Activated CD8-positive, alpha-beta T cell treated with anti-CD3 and anti-CD28 coated beads for 36 hours (primary cell): ENCODE results near the gene TCL1B. TPM values are rescaled to one million over a fixed set of nuclear protein-coding genes. Genes with fewer than 3 reads are reported as not detected.

Source experiments
- ATAC-seq: fragments of 200-7000 bp; cut with Tn5 transposase; one replicate; pipeline ENCODE4 v1.10.0; 2021; ENCODE audit warnings: mild to moderate bottlenecking, moderate library complexity
- CTCF ChIA-PET: fragments of 350-600 bp; sonication (Branson Sonifier 250); formaldehyde crosslinking; loops from one replicate; lab custom pipeline; 2021; ENCODE audit warnings: antibody characterized with exemption; lab: Charles Lee
- POLR2A ChIA-PET: fragments of 350-600 bp; sonication (Branson Sonifier 250); formaldehyde crosslinking; loops from one replicate; lab custom pipeline; 2021; ENCODE audit warnings: antibody characterized with exemption; lab: Charles Lee
- DNase-seq: peaks from one replicate; pipeline ENCODE4 v3.0.0-alpha.2; 2020
- H3K27ac Mint-ChIP-seq: one replicate; pipeline ENCODE4 v1.8.0; 2021; ENCODE audit warnings: mild to moderate bottlenecking, mixed read lengths
- H3K27me3 Mint-ChIP-seq: one replicate; pipeline ENCODE4 v1.8.0; 2021; ENCODE audit warnings: mixed read lengths
- H3K36me3 Mint-ChIP-seq: one replicate; pipeline ENCODE4 v1.8.0; 2021; ENCODE audit warnings: low read depth, mixed read lengths
- H3K4me1 Mint-ChIP-seq: one replicate; pipeline ENCODE4 v1.8.0; 2021; ENCODE audit warnings: low read depth, mixed read lengths
- H3K4me3 Mint-ChIP-seq: one replicate; pipeline ENCODE4 v1.8.0; 2021; ENCODE audit warnings: mild to moderate bottlenecking, moderate library complexity, mixed read lengths
- H3K9me3 Mint-ChIP-seq: one replicate; pipeline ENCODE4 v1.8.0; 2021; ENCODE audit warnings: mixed read lengths
- CTCF ChIP-seq: fragments of 200-600 bp; IDR thresholded peaks from one replicate; pipeline ENCODE4 v1.8.0; 2022; ENCODE audit warnings: antibody characterized with exemption, mild to moderate bottlenecking
- intact Hi-C: fragments of 100-400 bp; cut with micrococcal nuclease; formaldehyde crosslinking; loops from one replicate; pipeline ENCODE4 v1.10.0; 2022
- total RNA-seq, 2 experiments: library from RNA; stranded (reverse); gene quantifications; one replicate each; pipeline ENCODE4 v1.2.3, GENCODE V29; 2021

The TCL1B gene
- total RNA-seq, 2 experiments from 2014 or later, result not detected

DNA sequence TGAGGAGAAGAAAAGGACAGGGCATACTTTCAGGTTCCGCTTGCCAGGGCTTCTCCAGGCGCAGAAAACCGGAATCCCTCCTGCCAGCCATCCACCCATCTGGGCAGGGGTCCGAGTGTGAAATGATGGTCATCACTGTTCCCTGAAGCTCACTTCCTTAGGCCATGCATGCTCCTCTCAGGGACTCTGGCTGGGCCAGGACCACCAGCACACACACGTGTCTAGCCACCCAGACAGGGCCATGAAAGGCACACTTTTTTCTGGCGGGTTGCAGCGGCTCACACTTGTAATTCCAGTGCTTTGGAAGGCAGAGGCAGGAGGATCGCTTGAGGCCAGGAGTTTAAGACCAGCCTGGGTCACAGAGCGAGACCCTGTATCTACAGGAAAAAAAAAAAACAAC lies 26.2 kb downstream of the TCL1B start:
- ChIA-PET CTCF (no interaction called here), POLR2A (no interaction called here)
- Mint-ChIP-seq H3K36me3 (no peaks in the 10 kb centered on the region), H3K4me3 (no peak overlapping the region), H3K4me1 (no peaks in the 10 kb centered on the region), H3K9me3 (no peaks in the 10 kb centered on the region), H3K27me3 (peaks cover 16% of the 10 kb centered on the region), H3K27ac (no peak overlapping the region)
- no peak for ATAC-seq
- intact Hi-C loops, result no loop called here
- no peak for DNase-seq
- no peak for TF ChIP-seq CTCF

DNA sequence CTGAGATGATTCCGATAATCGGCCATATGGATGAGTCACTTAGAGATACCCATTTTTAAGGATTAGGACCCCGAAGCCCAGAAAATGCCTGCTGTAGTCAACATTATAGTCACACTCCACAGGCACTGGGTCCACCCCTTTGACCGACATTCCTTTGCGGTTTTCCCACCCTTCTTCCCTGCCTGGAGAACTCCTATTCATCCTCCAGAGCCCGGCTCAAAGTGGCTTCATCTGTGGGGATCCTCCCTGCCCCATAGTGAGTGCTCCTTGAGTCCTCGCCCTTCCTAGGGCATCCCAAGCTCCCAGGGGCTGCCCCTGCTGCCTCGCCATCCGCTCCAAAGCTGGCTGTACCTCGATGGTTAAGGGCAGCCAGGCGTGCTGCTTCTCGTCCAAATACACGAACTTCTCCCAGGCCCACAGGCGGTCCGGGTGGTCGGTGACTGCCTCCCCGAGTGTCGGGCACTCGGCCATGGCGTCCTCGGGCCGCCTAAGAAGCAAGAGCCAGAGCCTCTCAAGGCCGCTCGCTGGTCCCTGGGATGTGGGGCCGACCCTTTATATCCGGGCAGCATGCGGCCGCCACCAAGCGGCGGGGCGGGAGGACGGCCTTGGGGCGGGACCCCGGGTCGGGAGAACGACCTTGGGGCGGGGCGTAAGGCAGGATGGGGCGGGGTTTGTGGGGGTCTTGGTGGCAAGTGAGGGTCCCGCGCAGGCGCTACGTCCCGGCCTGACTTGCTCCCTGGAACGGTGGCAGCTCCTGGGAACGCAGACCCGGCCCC lies 27.6 kb downstream of the TCL1B start, which contains the start of gene TCL1A:
TCL1A (minus strand) TSS at position 530 of the 776 bp plus-strand sequence; CDS start at position 471, 59 bp downstream.
- H3K27me3 Mint-ChIP-seq, result peaks cover 16% of the 10 kb centered on the region
- CTCF ChIA-PET, result interaction anchor here (0.7 kb wide), 1 partner anchor 60 kb away, joined by 3 read pairs; no protein-coding TSS in a partner anchor
- intact Hi-C loops, result no loop called here
- no peaks in the 10 kb centered on the region for H3K4me1 Mint-ChIP-seq
- no peak within 1 kb of the TSS for H3K4me3 Mint-ChIP-seq
- POLR2A ChIA-PET, result no interaction called here
- no peak for TF ChIP-seq CTCF
- DNase-seq (no peak), ATAC-seq (no peak)
- no peak within 1 kb of the TSS for H3K27ac Mint-ChIP-seq
- no peaks in the 10 kb centered on the region for H3K36me3 Mint-ChIP-seq
- no peaks in the 10 kb centered on the region for H3K9me3 Mint-ChIP-seq

DNA sequence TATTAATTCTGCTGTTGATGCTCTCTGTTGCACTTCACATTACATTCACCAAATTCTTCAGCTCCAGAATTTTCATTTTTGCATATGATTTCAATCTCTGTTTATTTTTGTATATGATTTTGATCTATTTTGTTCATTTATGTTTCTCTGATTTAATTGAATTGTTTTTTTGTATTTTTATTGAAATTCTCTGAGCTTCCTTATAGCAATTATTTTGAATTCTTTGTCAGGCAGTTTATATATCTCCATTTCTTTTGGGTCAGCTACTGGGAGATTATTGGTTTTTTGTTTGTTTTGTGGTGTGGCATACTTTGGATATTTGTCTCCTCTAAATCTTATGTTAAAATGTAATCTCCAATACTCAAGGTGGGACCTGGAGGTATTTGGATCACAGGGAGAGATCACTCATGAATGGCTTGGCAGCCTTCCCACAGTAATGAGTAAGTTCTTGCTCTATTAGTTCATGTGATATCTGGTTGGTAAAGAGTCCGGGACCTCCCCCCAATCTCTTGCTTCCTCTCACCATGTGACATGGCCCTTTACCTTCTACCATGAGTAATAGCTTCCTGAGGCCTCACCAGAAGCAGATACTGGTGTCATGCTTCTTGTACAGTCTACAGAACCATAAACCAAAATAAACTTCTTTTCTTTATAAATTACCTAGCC lies 36.4 kb downstream of the TCL1B start:
- intact Hi-C loops, result no loop called here
- Mint-ChIP-seq H3K36me3 (no peaks in the 10 kb centered on the region), H3K27me3 (peaks cover 27% of the 10 kb centered on the region), H3K27ac (no peak overlapping the region), H3K9me3 (peaks cover 14% of the 10 kb centered on the region), H3K4me1 (no peaks in the 10 kb centered on the region), H3K4me3 (no peak overlapping the region)
- CTCF ChIA-PET, result no interaction called here
- POLR2A ChIA-PET, result no interaction called here
- TF ChIP-seq CTCF, result no peak
- ATAC-seq, result no peak
- DNase-seq, result no peak

DNA sequence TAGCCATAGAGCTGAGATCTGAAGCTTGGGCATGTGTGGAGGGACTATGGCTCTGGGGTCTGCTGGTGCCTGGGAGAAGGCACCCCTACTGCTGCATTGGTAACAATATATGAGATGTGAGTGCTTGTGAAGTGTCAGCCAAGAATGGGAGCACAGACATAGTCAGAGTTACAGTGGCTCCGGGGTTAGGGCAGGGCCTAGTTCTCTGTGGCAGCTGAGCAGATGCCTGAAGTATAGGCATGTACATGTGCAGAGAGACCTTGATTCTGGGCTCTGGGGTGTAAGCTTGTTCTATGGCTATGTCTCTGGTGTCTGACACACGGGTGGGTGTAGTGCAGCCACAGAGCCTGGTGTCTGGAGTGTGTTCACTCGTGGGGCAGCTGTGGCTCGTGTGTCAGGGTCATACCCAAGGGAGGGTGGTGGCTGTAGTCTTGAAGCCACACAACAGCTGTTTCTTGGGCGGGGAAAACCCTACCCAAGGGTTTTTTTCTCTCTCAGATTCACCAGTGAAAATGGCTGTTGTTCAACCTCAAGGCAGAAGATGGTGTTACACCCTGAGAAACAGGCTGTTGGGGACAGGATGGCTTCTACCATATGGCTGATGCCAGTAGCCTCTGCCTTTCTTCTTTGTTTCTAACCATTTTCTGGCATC lies 39.6 kb downstream of the TCL1B start:
- TF ChIP-seq CTCF, result no peak
- peaks cover 33% of the 10 kb centered on the region for H3K27me3 Mint-ChIP-seq
- POLR2A ChIA-PET, result no interaction called here
- H3K36me3 Mint-ChIP-seq, result no peaks in the 10 kb centered on the region
- H3K4me3 Mint-ChIP-seq, result no peak overlapping the region
- H3K9me3 Mint-ChIP-seq, result peaks cover 14% of the 10 kb centered on the region
- ATAC-seq, result no peak
- intact Hi-C loops, result no loop called here
- no peak for DNase-seq
- CTCF ChIA-PET, result interaction anchor here (1.1 kb wide), 1 partner anchor 11 kb away, joined by 3 read pairs; no protein-coding TSS in a partner anchor
- H3K27ac Mint-ChIP-seq, result no peak overlapping the region
- H3K4me1 Mint-ChIP-seq, result no peaks in the 10 kb centered on the region
